Activated CD4-positive, alpha-beta T cell treated with anti-CD3 and anti-CD28 coated beads for 24 hours (primary cell): Measurements from ENCODE around the gene AKT1.
"Not testable (repeated sequence)": the region's sequence is repeated elsewhere in the genome, so short reads cannot be mapped to it uniquely, and the experiment has no call there.

Experiments
- DNase-seq, 2 donors: peaks; one replicate each; pipeline ENCODE4 v3.0.0-alpha.2; 2020; ENCODE audit warnings: low read depth in 2 of 2

The AKT1 gene

GRCh38 chr14:104794993-104795780, at the start of gene AKT1:
Gene AKT1, minus strand, starts transcription at chr14:104795748. Its CDS starts 3,105 bp downstream, at chr14:104792643.
- DNase-seq, result no peak

GRCh38 chr14:104845033-104845666, 49.6 kb upstream of the AKT1 start:
- no peak for DNase-seq

- no peak for DNase-seq
These were observed 48.9 kb upstream of the AKT1 start for GRCh38 chr14:104844306-104845032.

GRCh38 chr14:104843442-104844305, 48.1 kb upstream of the AKT1 start:
- DNase-seq, result no peak

- DNase-seq, result no peak
These were observed 47.5 kb upstream of the AKT1 start for GRCh38 chr14:104843006-104843405.

GRCh38 chr14:104841730-104842129, 46.2 kb upstream of the AKT1 start:
- DNase-seq, result no peak

- not testable (repeated sequence) for DNase-seq
These were observed 40.8 kb upstream of the AKT1 start for GRCh38 chr14:104836171-104836935.

GRCh38 chr14:104830781-104831180, 35.2 kb upstream of the AKT1 start:
- no peak for DNase-seq

- peak in 1 of 2 donors; percentile 25 for DNase-seq
These were observed 31.9 kb upstream of the AKT1 start for GRCh38 chr14:104827177-104828055.

GRCh38 chr14:104826861-104827176, 31.3 kb upstream of the AKT1 start:
- DNase-seq, result no peak

- peak; percentile 92 to 95 for DNase-seq
These were observed 30.8 kb upstream of the AKT1 start for GRCh38 chr14:104826189-104826860.

- DNase-seq, result no peak
These were observed 28.9 kb upstream of the AKT1 start for GRCh38 chr14:104824353-104824997.

GRCh38 chr14:104822821-104823615, 27.5 kb upstream of the AKT1 start:
- DNase-seq, result no peak

GRCh38 chr14:104821971-104822608, 26.5 kb upstream of the AKT1 start:
- DNase-seq, result no peak

- DNase-seq, result no peak
These were observed 25.8 kb upstream of the AKT1 start for GRCh38 chr14:104821229-104821945.

- DNase-seq, result no peak
These were observed 25.2 kb upstream of the AKT1 start for GRCh38 chr14:104820669-104821228.

- DNase-seq, result no peak
These were observed 23.8 kb upstream of the AKT1 start for GRCh38 chr14:104819361-104819781.
